ENCODE measurements around the gene NFIB.

- TF ChIP-seq CTCF (IDR thresholded peaks at IDR 0.05; ENCODE audit: poor library complexity) (no peak), EZH2 (IDR thresholded peaks at IDR 0.05; ENCODE audit: borderline replicate concordance) (no peak)
Measured at GRCh38 chr9:14082732-14083131, 231.2 kb downstream of the NFIB start.

Measured in hepatocyte (in vitro differentiated cells).